Activated CD8-positive, alpha-beta T cell treated with anti-CD3 and anti-CD28 coated beads for 36 hours (primary cell): ENCODE data around the gene KCTD16. TPM values are rescaled to one million over a fixed set of nuclear protein-coding genes. Genes with fewer than 3 reads are reported as not detected.

Source experiments
- ATAC-seq: fragments of 200-7000 bp; cut with Tn5 transposase; one replicate; pipeline ENCODE4 v1.10.0; 2021; ENCODE audit warnings: mild to moderate bottlenecking, moderate library complexity
- CTCF ChIA-PET: fragments of 350-600 bp; sonication (Branson Sonifier 250); formaldehyde crosslinking; loops from one replicate; lab custom pipeline; 2021; ENCODE audit warnings: antibody characterized with exemption; lab: Charles Lee
- POLR2A ChIA-PET: fragments of 350-600 bp; sonication (Branson Sonifier 250); formaldehyde crosslinking; loops from one replicate; lab custom pipeline; 2021; ENCODE audit warnings: antibody characterized with exemption; lab: Charles Lee
- DNase-seq: peaks from one replicate; pipeline ENCODE4 v3.0.0-alpha.2; 2020
- H3K27ac Mint-ChIP-seq: one replicate; pipeline ENCODE4 v1.8.0; 2021; ENCODE audit warnings: mild to moderate bottlenecking, mixed read lengths
- H3K27me3 Mint-ChIP-seq: one replicate; pipeline ENCODE4 v1.8.0; 2021; ENCODE audit warnings: mixed read lengths
- H3K36me3 Mint-ChIP-seq: one replicate; pipeline ENCODE4 v1.8.0; 2021; ENCODE audit warnings: low read depth, mixed read lengths
- H3K4me1 Mint-ChIP-seq: one replicate; pipeline ENCODE4 v1.8.0; 2021; ENCODE audit warnings: low read depth, mixed read lengths
- H3K4me3 Mint-ChIP-seq: one replicate; pipeline ENCODE4 v1.8.0; 2021; ENCODE audit warnings: mild to moderate bottlenecking, moderate library complexity, mixed read lengths
- H3K9me3 Mint-ChIP-seq: one replicate; pipeline ENCODE4 v1.8.0; 2021; ENCODE audit warnings: mixed read lengths
- CTCF ChIP-seq: fragments of 200-600 bp; IDR thresholded peaks from one replicate; pipeline ENCODE4 v1.8.0; 2022; ENCODE audit warnings: antibody characterized with exemption, mild to moderate bottlenecking
- intact Hi-C: fragments of 100-400 bp; cut with micrococcal nuclease; formaldehyde crosslinking; loops from one replicate; pipeline ENCODE4 v1.10.0; 2022
- total RNA-seq, 2 experiments: library from RNA; stranded (reverse); gene quantifications; one replicate each; pipeline ENCODE4 v1.2.3, GENCODE V29; 2021

KCTD16 gene
- total RNA-seq, 2 experiments from 2014 or later, result 0.27 to 0.29 TPM

GRCh38 chr5:144265643-144266247, 95.1 kb downstream of the KCTD16 start:
- Mint-ChIP-seq H3K36me3 (no peaks in the 10 kb centered on the region), H3K27ac (no peak overlapping the region), H3K27me3 (peaks cover 23% of the 10 kb centered on the region), H3K4me3 (no peak overlapping the region), H3K4me1 (no peaks in the 10 kb centered on the region), H3K9me3 (peaks cover 4% of the 10 kb centered on the region)
- no peak for ATAC-seq
- no peak for TF ChIP-seq CTCF
- no peak for DNase-seq
- intact Hi-C loops, result no loop called here
- CTCF ChIA-PET, result no interaction called here
- POLR2A ChIA-PET, result no interaction called here

GRCh38 chr5:144267961-144268513, 97.4 kb downstream of the KCTD16 start:
- intact Hi-C loops, result no loop called here
- no peak for ATAC-seq
- ChIA-PET POLR2A (no interaction called here), CTCF (no interaction called here)
- H3K27me3 Mint-ChIP-seq, result peaks cover 16% of the 10 kb centered on the region
- H3K4me3 Mint-ChIP-seq, result no peak overlapping the region
- no peaks in the 10 kb centered on the region for H3K4me1 Mint-ChIP-seq
- TF ChIP-seq CTCF, result no peak
- H3K9me3 Mint-ChIP-seq, result peaks cover 4% of the 10 kb centered on the region
- no peak for DNase-seq
- no peaks in the 10 kb centered on the region for H3K36me3 Mint-ChIP-seq
- no peak overlapping the region for H3K27ac Mint-ChIP-seq

GRCh38 chr5:144273232-144274027, 102.8 kb downstream of the KCTD16 start:
- no peak for ATAC-seq
- CTCF ChIA-PET, result no interaction called here
- POLR2A ChIA-PET, result no interaction called here
- no peak for DNase-seq
- Mint-ChIP-seq H3K36me3 (no peaks in the 10 kb centered on the region), H3K4me3 (no peak overlapping the region), H3K27me3 (peaks cover 7% of the 10 kb centered on the region), H3K27ac (no peak overlapping the region), H3K4me1 (no peaks in the 10 kb centered on the region), H3K9me3 (peaks cover 2% of the 10 kb centered on the region)
- intact Hi-C loops, result no loop called here
- no peak for TF ChIP-seq CTCF

GRCh38 chr5:144275329-144275728, 104.7 kb downstream of the KCTD16 start:
- ATAC-seq, result no peak
- POLR2A ChIA-PET, result no interaction called here

More at GRCh38 chr5:144275329-144275728, 104.7 kb downstream of the KCTD16 start:
- no peak overlapping the region for H3K27ac Mint-ChIP-seq
- CTCF ChIA-PET, result no interaction called here
- no peaks in the 10 kb centered on the region for H3K36me3 Mint-ChIP-seq
- TF ChIP-seq CTCF, result no peak
- DNase-seq, result no peak
- H3K9me3 Mint-ChIP-seq, result no peaks in the 10 kb centered on the region
- H3K27me3 Mint-ChIP-seq, result peaks cover 4% of the 10 kb centered on the region
- intact Hi-C loops, result no loop called here
- H3K4me1 Mint-ChIP-seq, result no peaks in the 10 kb centered on the region
- H3K4me3 Mint-ChIP-seq, result no peak overlapping the region
